ENCODE measurements around the gene KCNMB1. TPM values are rescaled to one million over a fixed set of nuclear protein-coding genes. Genes with fewer than 3 reads are reported as not detected.

KCNMB1 gene
- total RNA-seq, 2 experiments from 2014 or later: not detected

DNA sequence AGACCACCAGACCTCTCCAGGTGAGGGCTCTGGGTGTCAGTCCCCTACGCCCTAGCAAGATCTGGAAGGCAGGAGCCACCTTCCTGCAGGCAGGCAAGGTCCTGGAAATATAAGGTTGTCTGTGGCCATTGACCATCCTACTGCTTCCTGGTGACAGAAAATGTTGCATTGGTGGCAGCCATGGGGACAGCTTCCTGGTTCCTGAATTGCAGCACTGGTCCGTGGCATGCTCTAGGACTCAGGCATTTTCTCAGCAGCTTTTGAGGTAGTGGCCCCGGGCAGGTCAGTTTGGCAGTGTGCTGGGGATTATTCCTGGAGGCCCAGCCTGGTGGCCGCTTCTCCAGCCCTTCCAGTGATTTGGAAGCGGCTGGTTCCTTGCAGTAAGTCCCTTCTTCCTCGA is 36.6 kb upstream of the KCNMB1 start:
- no peak overlapping the region for H2AFZ ChIP-seq (ENCODE audit: low read length)
- intact Hi-C loops (cut with micrococcal nuclease; ENCODE audit: unreplicated experiment): no loop called here
- no peak for DNase-seq (ENCODE audit: low spot score)
- CTCF ChIA-PET (ENCODE audit: unreplicated experiment): no interaction called here
- no peak overlapping the region for H3K4me2 ChIP-seq (ENCODE audit: low read length)
- H3K36me3 ChIP-seq (ENCODE audit: insufficient read depth, low read length): no peaks in the 10 kb centered on the region
- H3K79me2 ChIP-seq (ENCODE audit: insufficient read depth, low read depth, low read length): no peaks in the 10 kb centered on the region
- H3K27ac ChIP-seq (ENCODE audit: low read depth, low read length, poor library complexity, severe bottlenecking): no peak overlapping the region
- TF ChIP-seq, protein P1, sequence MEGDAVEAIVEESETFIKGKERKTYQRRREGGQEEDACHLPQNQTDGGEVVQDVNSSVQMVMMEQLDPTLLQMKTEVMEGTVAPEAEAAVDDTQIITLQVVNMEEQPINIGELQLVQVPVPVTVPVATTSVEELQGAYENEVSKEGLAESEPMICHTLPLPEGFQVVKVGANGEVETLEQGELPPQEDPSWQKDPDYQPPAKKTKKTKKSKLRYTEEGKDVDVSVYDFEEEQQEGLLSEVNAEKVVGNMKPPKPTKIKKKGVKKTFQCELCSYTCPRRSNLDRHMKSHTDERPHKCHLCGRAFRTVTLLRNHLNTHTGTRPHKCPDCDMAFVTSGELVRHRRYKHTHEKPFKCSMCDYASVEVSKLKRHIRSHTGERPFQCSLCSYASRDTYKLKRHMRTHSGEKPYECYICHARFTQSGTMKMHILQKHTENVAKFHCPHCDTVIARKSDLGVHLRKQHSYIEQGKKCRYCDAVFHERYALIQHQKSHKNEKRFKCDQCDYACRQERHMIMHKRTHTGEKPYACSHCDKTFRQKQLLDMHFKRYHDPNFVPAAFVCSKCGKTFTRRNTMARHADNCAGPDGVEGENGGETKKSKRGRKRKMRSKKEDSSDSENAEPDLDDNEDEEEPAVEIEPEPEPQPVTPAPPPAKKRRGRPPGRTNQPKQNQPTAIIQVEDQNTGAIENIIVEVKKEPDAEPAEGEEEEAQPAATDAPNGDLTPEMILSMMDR (conservative IDR thresholded peaks at IDR 0.05; ENCODE audit: low read length): no peak
- TF ChIP-seq EZH2phosphoT487 (IDR thresholded peaks at IDR 0.05; ENCODE audit: borderline replicate concordance, low read depth, low read length): no peak
- no peaks in the 10 kb centered on the region for H4K20me1 ChIP-seq (ENCODE audit: insufficient read depth, low read length)
- no peak overlapping the region for H3K4me3 ChIP-seq (ENCODE audit: low read depth, low read length, poor library complexity, severe bottlenecking)
- no peaks in the 10 kb centered on the region for H3K9me3 ChIP-seq (ENCODE audit: low read length)
- POLR2A ChIA-PET: interaction anchor here (1.4 kb wide), 1 partner anchor 10 kb away, joined by 3 read pairs; no protein-coding TSS in a partner anchor
- no TSS peak for BruUV-seq (replicated peaks)
- no peaks in the 10 kb centered on the region for H3K4me1 ChIP-seq (ENCODE audit: insufficient read depth, low read length, poor library complexity, severe bottlenecking)
- H3K9me2 ChIP-seq (ENCODE audit: insufficient read depth, low read length): no peaks in the 10 kb centered on the region

DNA sequence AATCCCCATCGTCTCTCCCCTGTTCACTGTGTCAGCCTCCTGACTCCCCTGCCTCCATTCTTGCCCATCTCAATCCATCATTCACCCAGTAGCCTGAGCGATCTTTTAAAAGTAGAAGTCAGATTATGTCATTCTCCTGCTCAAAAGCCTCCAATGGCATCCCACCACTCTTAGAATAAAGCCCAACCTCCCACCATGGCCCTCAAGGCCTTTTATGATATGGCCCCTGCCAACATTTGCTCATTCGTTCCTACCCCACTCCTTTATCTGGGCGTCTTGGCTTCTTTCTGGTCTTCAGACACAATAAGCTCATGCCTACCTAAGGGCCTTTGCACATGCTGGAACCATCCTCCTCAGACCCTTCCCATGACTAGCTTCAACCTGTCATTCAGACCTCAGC is 35.5 kb upstream of the KCNMB1 start:
- H4K20me1 ChIP-seq (ENCODE audit: insufficient read depth, low read length): no peaks in the 10 kb centered on the region
- BruUV-seq (replicated peaks): no TSS peak
- CTCF ChIA-PET (ENCODE audit: unreplicated experiment): no interaction called here
- no peak for DNase-seq (ENCODE audit: low spot score)
- H3K4me3 ChIP-seq (ENCODE audit: low read depth, low read length, poor library complexity, severe bottlenecking): no peak overlapping the region
- no peaks in the 10 kb centered on the region for H3K79me2 ChIP-seq (ENCODE audit: insufficient read depth, low read depth, low read length)
- POLR2A ChIA-PET: interaction anchor here (0.5 to 1.4 kb wide), 3 partner anchors 8 to 157 kb away, joined by 3 read pairs; no protein-coding TSS in a partner anchor
- TF ChIP-seq, protein P1 (conservative IDR thresholded peaks at IDR 0.05; ENCODE audit: low read length): no peak
- no peak for TF ChIP-seq EZH2phosphoT487 (IDR thresholded peaks at IDR 0.05; ENCODE audit: borderline replicate concordance, low read depth, low read length)
- no peaks in the 10 kb centered on the region for H3K9me2 ChIP-seq (ENCODE audit: insufficient read depth, low read length)
- H3K27ac ChIP-seq (ENCODE audit: low read depth, low read length, poor library complexity, severe bottlenecking): no peak overlapping the region
- H3K4me2 ChIP-seq (ENCODE audit: low read length): no peak overlapping the region
- intact Hi-C loops (cut with micrococcal nuclease; ENCODE audit: unreplicated experiment): no loop called here
- H3K9me3 ChIP-seq (ENCODE audit: low read length): no peaks in the 10 kb centered on the region
- no peaks in the 10 kb centered on the region for H3K36me3 ChIP-seq (ENCODE audit: insufficient read depth, low read length)
- no peak overlapping the region for H2AFZ ChIP-seq (ENCODE audit: low read length)
- H3K4me1 ChIP-seq (ENCODE audit: insufficient read depth, low read length, poor library complexity, severe bottlenecking): no peaks in the 10 kb centered on the region

DNA sequence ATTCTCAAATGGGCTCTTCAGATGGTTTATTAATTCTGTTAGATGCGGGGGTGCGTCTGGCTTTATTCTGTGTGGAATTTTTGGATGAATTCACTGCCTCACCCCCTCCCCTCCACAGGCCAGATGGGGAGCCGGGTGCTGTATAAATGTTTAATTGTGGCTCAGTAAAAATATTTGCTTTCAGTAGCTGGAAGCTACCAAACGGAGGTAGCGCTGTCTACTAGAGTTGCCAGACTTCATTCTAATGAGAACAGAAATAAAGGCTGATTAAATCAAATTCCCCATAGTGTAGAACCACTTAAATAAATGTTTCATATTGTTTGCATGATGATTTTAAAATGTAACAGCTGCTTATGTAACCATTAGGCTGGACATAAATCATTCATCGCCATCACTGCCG is 34.5 kb upstream of the KCNMB1 start:
- Histone ChIP-seq H3K4me3 (ENCODE audit: low read depth, low read length, poor library complexity, severe bottlenecking) (no peak overlapping the region), H3K4me1 (ENCODE audit: insufficient read depth, low read length, poor library complexity, severe bottlenecking) (no peaks in the 10 kb centered on the region), H3K36me3 (ENCODE audit: insufficient read depth, low read length) (no peaks in the 10 kb centered on the region), H3K9me2 (ENCODE audit: insufficient read depth, low read length) (no peaks in the 10 kb centered on the region), H3K4me2 (ENCODE audit: low read length) (no peak overlapping the region), H3K79me2 (ENCODE audit: insufficient read depth, low read depth, low read length) (no peaks in the 10 kb centered on the region), H4K20me1 (ENCODE audit: insufficient read depth, low read length) (no peaks in the 10 kb centered on the region), H3K27ac (ENCODE audit: low read depth, low read length, poor library complexity, severe bottlenecking) (no peak overlapping the region), H2AFZ (ENCODE audit: low read length) (no peak overlapping the region), H3K9me3 (ENCODE audit: low read length) (no peaks in the 10 kb centered on the region)
- no TSS peak for BruUV-seq (replicated peaks)
- TF ChIP-seq EZH2phosphoT487 (IDR thresholded peaks at IDR 0.05; ENCODE audit: borderline replicate concordance, low read depth, low read length): no peak
- TF ChIP-seq, protein P1 (conservative IDR thresholded peaks at IDR 0.05; ENCODE audit: low read length): no peak
- intact Hi-C loops (cut with micrococcal nuclease; ENCODE audit: unreplicated experiment): no loop called here
- ChIA-PET CTCF (ENCODE audit: unreplicated experiment) (no interaction called here), POLR2A (interaction anchor here (0.6 kb wide), 1 partner anchor 682 kb away, joined by 4 read pairs; no protein-coding TSS in a partner anchor)
- no peak for DNase-seq (ENCODE audit: low spot score)

Measured in OCI-LY7 (cell line).